CD4-positive, alpha-beta T cell treated with Interleukin-4 for 1 hour (primary cell): ENCODE results near the gene PPBP.

Source experiments
- DNase-seq, 2 donors: peaks; one replicate each; pipeline ENCODE4 v3.0.0-alpha.2; 2020 to 2022

PPBP gene

DNA sequence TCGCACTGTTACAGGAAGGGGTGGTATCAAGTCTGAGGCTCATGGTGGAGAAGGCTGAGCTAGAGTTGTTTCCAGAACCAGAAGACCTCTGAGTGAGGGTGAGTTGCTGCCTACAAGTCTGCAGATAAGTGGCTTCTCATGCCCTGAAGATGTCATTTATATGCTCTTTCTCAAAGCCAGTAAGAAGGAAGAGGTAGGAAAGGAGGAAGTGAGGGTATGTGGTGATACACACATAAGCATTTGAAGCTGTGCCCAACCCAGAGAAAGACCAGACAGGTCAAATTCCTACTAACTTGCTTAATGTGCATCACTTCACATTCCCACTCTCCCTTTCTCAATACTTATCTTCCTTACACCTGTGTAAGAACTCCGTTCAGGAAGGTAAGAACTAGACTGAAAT, at the start of gene PPBP:
TSS of gene PPBP (minus strand) at position 130 of the 400 bp plus-strand sequence. CDS start at position 43, 87 bp downstream.
- no peak for DNase-seq

DNA sequence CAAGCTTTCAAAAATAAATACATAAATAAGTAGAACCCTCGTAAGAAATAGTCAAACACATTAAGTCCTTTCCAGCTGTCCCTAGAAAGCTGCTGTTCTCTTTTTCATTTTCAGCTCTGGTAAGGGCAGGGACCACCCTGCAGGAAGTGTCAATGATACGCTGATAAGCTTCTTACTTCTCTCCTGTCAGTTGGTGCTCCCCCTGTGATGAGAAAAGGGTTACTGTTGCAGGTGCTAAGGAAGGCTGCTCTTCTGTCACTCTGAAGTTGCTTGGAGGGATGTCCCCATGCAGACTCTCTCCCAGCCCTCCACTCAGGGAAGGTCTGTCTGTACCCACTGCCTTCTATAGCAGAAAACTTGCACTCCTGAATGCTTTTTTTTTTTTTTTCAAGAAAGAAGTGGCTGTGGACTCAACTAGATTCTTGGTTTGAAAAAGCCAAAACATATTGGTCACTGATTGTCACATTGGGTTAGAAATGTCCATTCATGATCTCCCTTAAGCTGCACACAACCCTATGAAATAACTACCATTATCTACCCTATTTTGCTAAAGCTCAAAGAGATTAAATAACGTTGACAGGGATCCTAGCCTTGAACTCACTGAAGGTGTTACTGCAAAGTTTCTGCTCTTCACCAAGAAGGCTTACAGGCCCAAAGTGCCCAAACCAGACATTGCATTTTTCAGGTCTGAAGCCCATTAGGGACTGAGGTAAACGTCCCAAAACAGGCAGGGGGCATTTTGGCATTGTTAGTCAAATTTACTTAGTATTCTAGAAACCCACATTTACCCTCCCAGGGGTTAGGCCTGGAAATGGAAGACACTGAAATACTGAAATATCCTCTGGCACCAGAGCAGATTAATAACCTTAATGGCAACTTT, 49.3 kb upstream of the PPBP start:
- no peak for DNase-seq

DNA sequence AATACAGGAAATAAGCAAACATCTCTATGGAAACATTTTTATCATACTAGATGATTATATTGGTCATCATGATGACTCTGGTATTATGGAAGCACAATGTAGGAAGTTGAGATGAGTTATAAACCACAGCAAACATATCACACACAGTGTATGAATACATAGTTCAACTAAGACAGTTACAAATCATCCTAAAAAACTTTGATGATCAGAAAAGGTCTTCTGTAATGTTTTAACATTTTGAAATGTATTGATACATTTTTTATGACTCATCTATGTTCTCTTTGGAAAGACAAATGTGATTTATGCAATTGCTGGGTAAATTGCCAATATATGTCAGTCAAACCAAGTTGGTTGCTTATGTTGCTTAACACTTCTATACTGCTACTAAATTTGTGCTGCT, 45.7 kb upstream of the PPBP start:
- DNase-seq = no peak

GRCh38 chr4:74032064-74032463, 44.1 kb upstream of the PPBP start:
- no peak for DNase-seq

- no peak for DNase-seq
These were observed 43.6 kb upstream of the PPBP start for GRCh38 chr4:74031576-74031975.

- no peak for DNase-seq
These were observed 42.3 kb upstream of the PPBP start for GRCh38 chr4:74030285-74030684.

- DNase-seq = no peak
These were observed 40.5 kb upstream of the PPBP start for GRCh38 chr4:74028504-74028903.

DNA sequence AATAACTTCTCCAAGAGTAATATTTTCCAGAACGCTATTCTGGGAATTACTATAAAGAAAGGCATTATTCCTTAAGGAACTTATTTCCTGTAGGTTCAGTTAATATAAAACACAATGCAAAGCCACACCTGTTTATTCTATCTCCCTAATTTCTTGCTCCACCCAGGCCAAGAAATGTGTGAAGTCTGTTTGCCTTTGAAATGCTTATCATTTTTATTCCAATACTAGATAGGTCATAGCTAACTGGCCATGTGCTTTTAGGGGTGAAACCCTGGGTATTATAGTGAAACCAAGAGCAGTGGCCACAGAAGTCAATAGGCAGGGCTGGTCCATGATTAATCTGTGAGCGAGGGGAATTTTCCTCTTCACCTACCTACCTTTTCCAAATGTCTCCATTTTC, 35.7 kb upstream of the PPBP start:
- DNase-seq = no peak

DNA sequence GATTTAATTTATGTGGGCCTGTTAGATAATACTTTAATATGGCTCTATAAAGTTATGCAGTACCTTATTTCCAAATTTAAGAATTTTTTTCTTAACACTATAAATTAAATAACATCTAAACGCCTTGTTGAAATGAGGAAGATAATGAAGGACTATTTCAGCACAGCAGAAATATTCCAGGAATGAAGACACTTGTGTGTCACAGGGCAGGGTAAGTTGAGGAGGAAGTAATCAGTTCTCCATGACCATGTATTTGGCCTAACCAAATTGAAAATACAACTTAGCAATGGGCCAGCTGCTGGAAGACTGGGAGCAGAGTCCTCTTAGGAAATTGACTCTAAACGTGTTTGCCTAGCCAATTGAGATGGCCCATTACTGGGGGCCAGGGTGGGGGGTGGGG, 33.6 kb upstream of the PPBP start:
- DNase-seq = no peak

GRCh38 chr4:74018771-74019170, 30.8 kb upstream of the PPBP start:
- DNase-seq = no peak

- DNase-seq = no peak
These were observed 30.1 kb upstream of the PPBP start for GRCh38 chr4:74018116-74018515.

DNA sequence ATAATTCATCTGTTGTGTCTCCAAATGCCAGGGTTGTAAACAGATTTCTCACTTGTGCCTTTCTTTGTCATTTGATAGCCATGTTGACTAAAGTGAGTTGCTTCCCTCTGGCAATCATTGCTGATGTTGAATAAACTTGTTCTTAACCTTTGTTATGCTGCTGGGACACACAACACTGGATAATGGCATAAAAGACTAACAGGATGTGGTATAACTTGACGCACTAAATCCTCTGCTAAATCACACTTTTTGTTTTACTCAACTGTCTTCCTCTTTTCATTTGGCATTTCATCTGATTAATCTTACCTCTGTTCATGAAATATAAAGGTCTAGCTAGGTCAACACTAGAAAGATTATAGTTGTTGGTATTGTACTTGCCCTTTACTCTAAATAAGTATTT, 28.1 kb upstream of the PPBP start:
- DNase-seq = no peak

GRCh38 chr4:74015126-74015780, 27.3 kb upstream of the PPBP start:
- DNase-seq = no peak

DNA sequence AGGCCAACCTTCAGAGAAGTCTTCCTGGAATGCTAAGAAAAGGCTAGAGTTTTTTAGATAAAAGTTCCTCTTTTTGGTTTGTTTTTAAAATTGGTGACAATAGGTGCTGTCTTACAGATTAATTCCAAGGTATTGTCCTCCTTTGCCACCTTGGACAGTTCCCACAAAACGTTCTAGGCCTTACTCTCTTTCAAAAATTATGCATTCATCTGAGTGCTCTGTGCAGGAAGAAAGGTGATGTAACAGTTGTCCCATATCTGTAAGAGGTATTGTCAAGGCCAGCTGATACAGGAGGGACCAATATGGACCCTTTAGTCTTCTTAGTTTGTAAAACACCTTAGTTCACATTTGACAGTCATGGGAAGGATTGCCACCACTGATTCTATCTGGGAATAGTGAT, 26.3 kb upstream of the PPBP start:
- no peak for DNase-seq

DNA sequence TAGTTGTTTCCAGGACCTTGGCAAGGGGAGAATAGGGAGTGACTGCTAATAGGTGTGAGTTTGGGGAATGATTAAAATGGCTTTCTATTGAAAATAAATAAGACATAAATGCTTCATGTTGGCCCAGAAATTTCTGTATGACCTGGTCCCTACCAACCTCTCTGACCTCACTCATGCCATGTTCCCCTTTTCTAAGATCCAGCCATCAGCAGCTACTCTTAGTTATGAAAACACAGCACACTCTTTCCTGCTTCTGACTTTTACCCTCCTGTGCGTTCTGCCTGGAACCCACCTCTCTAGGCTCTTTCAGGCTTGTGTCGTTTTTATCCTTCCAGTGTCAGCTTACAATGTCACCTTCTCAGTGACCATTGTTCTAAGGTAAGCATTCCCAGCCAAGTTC, 25.3 kb upstream of the PPBP start:
- DNase-seq = no peak

DNA sequence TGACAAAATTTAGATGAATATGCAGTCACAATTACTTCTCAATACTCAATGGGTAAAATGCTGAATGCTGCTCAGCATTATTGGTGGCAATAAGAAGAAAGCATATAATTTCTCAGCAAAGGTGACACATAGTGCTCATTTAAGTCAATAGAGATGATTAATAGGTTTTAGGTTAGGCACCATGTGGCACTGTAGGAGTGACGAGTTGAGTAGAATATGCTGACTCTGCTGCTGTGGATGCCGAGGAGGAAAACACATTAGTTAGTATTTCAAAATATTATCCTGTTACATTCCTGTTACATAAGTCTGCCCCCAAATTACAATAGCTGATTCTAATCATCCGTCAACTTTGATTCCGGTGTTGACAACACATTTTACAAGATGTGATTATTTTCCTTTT, 24.1 kb upstream of the PPBP start:
- no peak for DNase-seq

- DNase-seq = no peak
These were observed 21.3 kb upstream of the PPBP start for GRCh38 chr4:74009307-74009706.

DNA sequence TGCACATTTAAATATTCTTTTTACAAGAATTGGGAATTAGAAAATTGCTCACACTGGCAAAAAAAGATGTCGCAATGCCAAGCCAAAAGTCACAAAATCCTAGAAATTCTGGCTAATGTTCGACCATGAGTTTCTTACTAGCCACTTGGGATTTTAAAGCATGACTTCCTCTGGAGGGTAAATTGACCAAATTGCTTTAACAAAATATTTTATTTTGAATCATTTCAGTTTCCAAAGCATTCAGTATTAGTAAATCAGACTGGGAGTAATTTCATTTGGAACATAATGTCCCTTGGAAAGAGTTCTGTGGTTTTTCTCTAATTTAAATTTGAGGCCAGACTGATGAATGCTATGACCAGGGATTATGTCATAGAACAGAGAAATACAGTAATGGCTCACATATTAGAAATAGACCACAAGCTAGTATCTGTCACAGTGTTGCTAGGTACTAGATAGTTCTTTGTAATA, 18.1 kb upstream of the PPBP start:
- no peak for DNase-seq

- DNase-seq = no peak
These were observed 17.5 kb upstream of the PPBP start for GRCh38 chr4:74005528-74005927.

DNA sequence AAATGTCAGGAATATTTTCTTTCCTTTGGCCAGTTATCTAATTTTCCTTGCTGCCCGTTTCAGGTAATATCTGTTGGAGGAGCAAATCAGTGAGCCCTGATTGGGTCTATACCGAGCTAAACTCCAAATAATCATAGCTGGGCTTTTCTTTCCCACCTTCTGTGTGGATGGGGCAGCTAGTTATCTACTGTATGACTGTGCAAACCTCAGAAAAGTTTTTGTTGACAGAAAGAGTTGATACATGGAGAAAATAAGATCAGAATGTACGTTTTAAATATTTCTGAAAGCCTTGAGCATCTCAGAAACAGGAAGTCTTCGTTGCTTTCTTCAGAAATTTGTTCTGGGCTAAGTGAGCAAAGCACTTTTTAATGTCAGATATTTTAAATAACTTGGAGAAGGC, 16.7 kb upstream of the PPBP start:
- no peak for DNase-seq

DNA sequence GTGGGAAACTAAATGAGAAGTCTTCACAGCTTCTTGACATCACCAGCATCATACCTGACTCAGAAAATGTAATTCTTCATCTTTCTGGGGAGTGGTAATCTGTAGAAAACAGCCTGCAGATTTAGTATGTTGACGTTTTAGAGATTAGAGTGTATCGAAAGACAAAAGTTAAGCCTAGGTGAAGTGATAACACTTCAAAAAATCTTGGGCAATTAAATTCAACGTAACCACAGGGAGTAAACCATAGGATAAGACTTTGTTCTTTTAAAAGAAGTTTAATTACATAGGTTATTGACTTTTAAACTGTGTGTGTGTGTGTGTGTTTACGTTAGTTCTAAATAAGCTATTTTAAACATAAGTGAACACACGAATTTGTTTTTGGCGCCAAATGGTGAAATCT, 12.3 kb upstream of the PPBP start:
- DNase-seq = no peak

- DNase-seq = no peak
These were observed 10.3 kb upstream of the PPBP start, which contains the start of gene CXCL5 for GRCh38 chr4:73998040-73999011. TSS of gene CXCL5 (minus strand) at chr4:73998677. CDS start at chr4:73998581, 96 bp downstream.

GRCh38 chr4:73992050-73992449, 4.1 kb upstream of the PPBP start:
- no peak for DNase-seq
